SK-N-SH (cell line): ENCODE data around the gene SLC5A1. TPM values are rescaled to one million over a fixed set of nuclear protein-coding genes. Genes with fewer than 3 reads are reported as not detected.

Experiments
- CTCF ChIA-PET: fragments of 300-600, 350-600 bp; formaldehyde crosslinking; extraction: SDS; loops from one replicate; lab custom pipeline; 2021; lab: Yijun Ruan, JAX
- POLR2A ChIA-PET: fragments of 350-600 bp; sonication (Branson Sonifier 250); formaldehyde crosslinking; extraction: SDS; loops from one replicate; lab custom pipeline; 2020; ENCODE audit warnings: antibody characterized with exemption, inconsistent platforms; lab: Yijun Ruan, JAX
- DNase-seq: peaks from one replicate; pipeline ENCODE4 v3.0.0; 2012
- H2AFZ ChIP-seq: fragments of 200-600 bp; sonication (generic); 2 replicates; pipeline ENCODE4 v1.8.1; 2016; ENCODE audit warnings: antibody characterized with exemption, mild to moderate bottlenecking, low read depth
- H3F3A ChIP-seq: fragments of 200-600 bp; sonication (generic); replicated peaks from 2 replicates; pipeline ENCODE3; 2016; ENCODE audit warnings: antibody characterized with exemption, mild to moderate bottlenecking; ENCODE audit not compliant: insufficient read depth
- H3K27ac ChIP-seq, 2 experiments: fragments of 200-500 bp in 1 of 2; fragments of 200-600 bp in 1 of 2; sonication (Bioruptor generic) in 1 of 2; sonication (generic), shearing (Covaris generic) in 1 of 2; 2 replicates each; pipeline versions ENCODE4 v1.5.1 to v1.6.1; 2014 to 2016; ENCODE audit warnings: low read depth in 2 of 2, inconsistent platforms in 1 of 2, low read length in 1 of 2, mild to moderate bottlenecking in 1 of 2, mixed read lengths in 1 of 2
- H3K27me3 ChIP-seq: fragments of 200-600 bp; sonication (generic), shearing (Covaris generic); 2 replicates; pipeline ENCODE4 v1.6.1; 2016; ENCODE audit warnings: mixed run types; ENCODE audit not compliant: insufficient read depth
- H3K36me3 ChIP-seq, 2 experiments: fragments of 200-500 bp in 1 of 2; fragments of 200-600 bp in 1 of 2; sonication (Bioruptor generic) in 1 of 2; sonication (generic) in 1 of 2; replicated peaks in 1 of 2; 2 replicates each; pipeline versions ENCODE3 to v1.5.1; 2014 to 2016; ENCODE audit warnings: low read length in 1 of 2, mild to moderate bottlenecking in 1 of 2; ENCODE audit not compliant: insufficient read depth in 2 of 2, control insufficient read depth in 1 of 2
- H3K4me1 ChIP-seq, 2 experiments: fragments of 200-500 bp in 1 of 2; fragments of 200-600 bp in 1 of 2; sonication (Bioruptor generic) in 1 of 2; sonication (generic), shearing (Covaris generic) in 1 of 2; 2 replicates each; pipeline versions ENCODE4 v1.5.1 to v1.6.1; 2014 to 2016; ENCODE audit warnings: low read depth in 1 of 2, low read length in 1 of 2, mixed run types in 1 of 2; ENCODE audit not compliant: insufficient read depth in 2 of 2, control insufficient read depth in 1 of 2
- H3K4me2 ChIP-seq: fragments of 200-600 bp; sonication (generic), shearing (Covaris generic); 2 replicates; pipeline ENCODE4 v1.6.1; 2017; ENCODE audit warnings: mixed run types
- H3K4me3 ChIP-seq, 2 experiments: fragments of 200-500 bp in 1 of 2; fragments of 200-600 bp in 1 of 2; sonication (Bioruptor generic) in 1 of 2; sonication (generic), shearing (Covaris generic) in 1 of 2; 2 replicates each; pipeline versions ENCODE4 v1.5.1 to v1.8.1; 2014 to 2016; ENCODE audit warnings: low read depth in 2 of 2, inconsistent platforms in 1 of 2, low read length in 1 of 2, mild to moderate bottlenecking in 1 of 2, mixed read lengths in 1 of 2, moderate library complexity in 1 of 2
- H3K79me2 ChIP-seq: fragments of 200-600 bp; sonication (generic); 2 replicates; pipeline ENCODE4 v1.8.1; 2017; ENCODE audit warnings: mild to moderate bottlenecking; ENCODE audit not compliant: insufficient read depth
- H3K9ac ChIP-seq: fragments of 200-600 bp; sonication (generic); 2 replicates; pipeline ENCODE4 v1.6.1; 2017; ENCODE audit warnings: mixed run types
- H3K9me2 ChIP-seq: fragments of 200-600 bp; sonication (generic); 2 replicates; pipeline ENCODE4 v1.6.1; 2017; ENCODE audit warnings: mixed run types
- H3K9me3 ChIP-seq: fragments of 200-600 bp; sonication (generic); 2 replicates; pipeline ENCODE4 v1.6.1; 2017; ENCODE audit warnings: mixed run types, mild to moderate bottlenecking, moderate library complexity
- H4K20me1 ChIP-seq: fragments of 200-600 bp; sonication (generic); 2 replicates; pipeline ENCODE4 v1.6.1; 2017; ENCODE audit warnings: mild to moderate bottlenecking, mixed run types; ENCODE audit not compliant: insufficient read depth
- CTCF ChIP-seq: fragments of 200-600 bp; sonication (generic); IDR thresholded peaks from 2 replicates; pipeline ENCODE4 v1.6.1; 2017; ENCODE audit warnings: antibody characterized with exemption, mild to moderate bottlenecking, moderate library complexity
- EZH2phosphoT487 ChIP-seq: fragments of 200-600 bp; sonication (generic); IDR thresholded peaks from 2 replicates; pipeline ENCODE4 v1.6.1; 2017; ENCODE audit warnings: low read depth, mixed run types, mild to moderate bottlenecking, antibody characterized with exemption, moderate library complexity, borderline replicate concordance
- FOXM1 ChIP-seq: IDR thresholded peaks from 2 replicates; pipeline ENCODE4 v1.4.0; 2012; ENCODE audit warnings: low read depth, mild to moderate bottlenecking
- IRF3 ChIP-seq: fragments of 150-350 bp; IDR thresholded peaks from 2 replicates; pipeline ENCODE4 v1.6.1; 2016; ENCODE audit warnings: mild to moderate bottlenecking, low read depth, low read length
- JUND ChIP-seq: IDR thresholded peaks from 2 replicates; pipeline ENCODE4 v1.4.0; 2012
- NFIC ChIP-seq: IDR thresholded peaks from 2 replicates; pipeline ENCODE4 v1.4.0; 2012; ENCODE audit warnings: borderline replicate concordance
- PBX3 ChIP-seq: IDR thresholded peaks from 2 replicates; pipeline ENCODE4; 2012
- RCOR1 ChIP-seq: fragments of 150-350 bp; IDR thresholded peaks from 2 replicates; pipeline ENCODE4 v1.6.1; 2017; ENCODE audit warnings: antibody characterized with exemption, low read length
- RFX5 ChIP-seq: IDR thresholded peaks from 2 replicates; pipeline ENCODE4 v1.6.1; 2012; ENCODE audit warnings: mild to moderate bottlenecking, improper control_type of control experiment, low read length
- RXRA ChIP-seq: IDR thresholded peaks from 2 replicates; pipeline ENCODE4 v1.4.0; 2012; ENCODE audit warnings: low read depth, mild to moderate bottlenecking, borderline replicate concordance
- SMC3 ChIP-seq: IDR thresholded peaks from 2 replicates; pipeline ENCODE4 v1.6.1; 2012; ENCODE audit warnings: low read depth, low read length, improper control_type of control experiment
- TAF1 ChIP-seq: IDR thresholded peaks from 2 replicates; pipeline ENCODE4 v1.6.1; 2012; ENCODE audit warnings: low read depth, mild to moderate bottlenecking, low read length, moderate library complexity, borderline replicate concordance
- TCF12 ChIP-seq: IDR thresholded peaks from 2 replicates; pipeline ENCODE4 v1.4.0; 2012
- TEAD4 ChIP-seq: IDR thresholded peaks from 2 replicates; pipeline ENCODE4 v1.4.0; 2012; ENCODE audit warnings: mild to moderate bottlenecking, borderline replicate concordance; ENCODE audit not compliant: insufficient read depth
- USF2 ChIP-seq: fragments of 150-350 bp; IDR thresholded peaks from 2 replicates; pipeline ENCODE4 v1.6.1; 2017; ENCODE audit warnings: antibody characterized with exemption, low read length, low read depth, borderline replicate concordance
- WGBS: methylation state at CpG from one replicate; pipeline ENCODE4 v1.1.6; 2017; ENCODE audit warnings: low lambda C conversion rate; 5-methylcytosine and 5-hydroxymethylcytosine counted together
- polyA plus RNA-seq, 3 experiments: library from polyadenylated mRNA; depleted of rRNA; stranded (reverse); fragments of >200 nt; gene quantifications; 2 replicates each; pipeline ENCODE4 v1.2.3, GENCODE V29; 2012
- TF ChIP-seq, protein P1 (sequence below): IDR thresholded peaks from 2 replicates; pipeline ENCODE4 v1.4.0; 2012; ENCODE audit warnings: low read depth
- TF ChIP-seq, protein P2 (sequence below): IDR thresholded peaks from 2 replicates; pipeline ENCODE4 v1.6.1; 2012; ENCODE audit warnings: mild to moderate bottlenecking, low read depth, low read length, moderate library complexity
- TF ChIP-seq, protein P3 (sequence below): IDR thresholded peaks from 2 replicates; pipeline ENCODE4 v1.4.0; 2012; ENCODE audit warnings: low read depth, borderline replicate concordance

Gene SLC5A1
- polyA plus RNA-seq, 1 of the 3 experiments (the other 2 are of a cell fraction): not detected

DNA sequence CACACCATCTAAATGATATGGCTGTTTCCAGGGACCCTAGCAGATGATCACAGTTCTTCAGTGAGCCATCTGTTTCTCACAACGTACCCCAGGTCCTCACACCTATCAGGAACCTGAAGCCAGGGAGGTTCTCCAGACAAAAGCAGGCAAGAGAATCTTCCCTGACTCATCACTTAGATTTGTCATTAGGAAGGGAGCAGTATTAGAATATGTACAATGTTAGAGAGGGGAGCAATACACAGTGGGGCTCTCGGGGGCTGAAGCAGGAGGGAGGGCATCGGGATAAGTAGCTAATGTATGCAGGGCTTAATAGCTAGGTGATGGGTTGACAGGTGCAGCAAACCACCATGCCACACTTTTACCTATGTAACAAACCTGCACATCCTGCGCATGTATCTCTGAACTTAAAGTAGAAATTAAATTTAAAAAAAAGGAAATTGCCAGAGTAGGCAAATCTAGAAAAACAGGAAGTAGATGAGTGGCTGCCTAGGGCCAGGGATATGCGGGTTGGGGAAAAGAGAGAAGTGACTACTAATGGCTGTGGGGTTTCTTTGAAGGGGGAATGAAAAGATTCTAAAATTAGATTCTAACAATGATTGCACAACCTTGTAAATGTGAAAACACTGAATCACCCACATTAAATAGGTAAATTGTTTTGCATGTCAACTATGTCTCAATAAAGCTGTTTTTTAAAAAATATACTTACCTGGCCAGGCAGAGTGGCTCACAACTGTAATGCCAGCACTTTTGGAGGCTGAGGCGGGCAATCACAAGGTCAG, 101.6 kb downstream of the SLC5A1 start:
- Histone ChIP-seq H3K27ac (no peak overlapping the region), H3K4me1 (no peaks in the 10 kb centered on the region), H3K27me3 (no peaks in the 10 kb centered on the region), H3K79me2 (no peaks in the 10 kb centered on the region), H3K36me3 (no peaks in the 10 kb centered on the region), H4K20me1 (no peaks in the 10 kb centered on the region), H3K9ac (no peak overlapping the region), H3F3A (no peaks in the 10 kb centered on the region), H2AFZ (no peak overlapping the region), H3K4me3 (no peak overlapping the region), H3K4me2 (no peak overlapping the region), H3K9me3 (no peaks in the 10 kb centered on the region), H3K9me2 (no peaks in the 10 kb centered on the region)
- 44% methylated on average over 6 of the region's 6 CpGs for WGBS
- ChIA-PET POLR2A (no interaction called here), CTCF (interaction anchor here (1.4 kb wide), 1 partner anchor 121 kb away, joined by 4 read pairs; no protein-coding TSS in a partner anchor)
- TF ChIP-seq FOXM1 (no peak), TCF12 (no peak), SMC3 (no peak), TAF1 (no peak), TEAD4 (no peak), PBX3 (no peak), CTCF (no peak), IRF3 (no peak), RFX5 (no peak), USF2 (no peak), JUND (no peak), RXRA (no peak), RCOR1 (no peak), NFIC (no peak), EZH2phosphoT487 (no peak)
- TF ChIP-seq, protein P1, sequence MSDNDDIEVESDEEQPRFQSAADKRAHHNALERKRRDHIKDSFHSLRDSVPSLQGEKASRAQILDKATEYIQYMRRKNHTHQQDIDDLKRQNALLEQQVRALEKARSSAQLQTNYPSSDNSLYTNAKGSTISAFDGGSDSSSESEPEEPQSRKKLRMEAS: no peak
- TF ChIP-seq, protein P2, sequence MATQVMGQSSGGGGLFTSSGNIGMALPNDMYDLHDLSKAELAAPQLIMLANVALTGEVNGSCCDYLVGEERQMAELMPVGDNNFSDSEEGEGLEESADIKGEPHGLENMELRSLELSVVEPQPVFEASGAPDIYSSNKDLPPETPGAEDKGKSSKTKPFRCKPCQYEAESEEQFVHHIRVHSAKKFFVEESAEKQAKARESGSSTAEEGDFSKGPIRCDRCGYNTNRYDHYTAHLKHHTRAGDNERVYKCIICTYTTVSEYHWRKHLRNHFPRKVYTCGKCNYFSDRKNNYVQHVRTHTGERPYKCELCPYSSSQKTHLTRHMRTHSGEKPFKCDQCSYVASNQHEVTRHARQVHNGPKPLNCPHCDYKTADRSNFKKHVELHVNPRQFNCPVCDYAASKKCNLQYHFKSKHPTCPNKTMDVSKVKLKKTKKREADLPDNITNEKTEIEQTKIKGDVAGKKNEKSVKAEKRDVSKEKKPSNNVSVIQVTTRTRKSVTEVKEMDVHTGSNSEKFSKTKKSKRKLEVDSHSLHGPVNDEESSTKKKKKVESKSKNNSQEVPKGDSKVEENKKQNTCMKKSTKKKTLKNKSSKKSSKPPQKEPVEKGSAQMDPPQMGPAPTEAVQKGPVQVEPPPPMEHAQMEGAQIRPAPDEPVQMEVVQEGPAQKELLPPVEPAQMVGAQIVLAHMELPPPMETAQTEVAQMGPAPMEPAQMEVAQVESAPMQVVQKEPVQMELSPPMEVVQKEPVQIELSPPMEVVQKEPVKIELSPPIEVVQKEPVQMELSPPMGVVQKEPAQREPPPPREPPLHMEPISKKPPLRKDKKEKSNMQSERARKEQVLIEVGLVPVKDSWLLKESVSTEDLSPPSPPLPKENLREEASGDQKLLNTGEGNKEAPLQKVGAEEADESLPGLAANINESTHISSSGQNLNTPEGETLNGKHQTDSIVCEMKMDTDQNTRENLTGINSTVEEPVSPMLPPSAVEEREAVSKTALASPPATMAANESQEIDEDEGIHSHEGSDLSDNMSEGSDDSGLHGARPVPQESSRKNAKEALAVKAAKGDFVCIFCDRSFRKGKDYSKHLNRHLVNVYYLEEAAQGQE: no peak
- TF ChIP-seq, protein P3, sequence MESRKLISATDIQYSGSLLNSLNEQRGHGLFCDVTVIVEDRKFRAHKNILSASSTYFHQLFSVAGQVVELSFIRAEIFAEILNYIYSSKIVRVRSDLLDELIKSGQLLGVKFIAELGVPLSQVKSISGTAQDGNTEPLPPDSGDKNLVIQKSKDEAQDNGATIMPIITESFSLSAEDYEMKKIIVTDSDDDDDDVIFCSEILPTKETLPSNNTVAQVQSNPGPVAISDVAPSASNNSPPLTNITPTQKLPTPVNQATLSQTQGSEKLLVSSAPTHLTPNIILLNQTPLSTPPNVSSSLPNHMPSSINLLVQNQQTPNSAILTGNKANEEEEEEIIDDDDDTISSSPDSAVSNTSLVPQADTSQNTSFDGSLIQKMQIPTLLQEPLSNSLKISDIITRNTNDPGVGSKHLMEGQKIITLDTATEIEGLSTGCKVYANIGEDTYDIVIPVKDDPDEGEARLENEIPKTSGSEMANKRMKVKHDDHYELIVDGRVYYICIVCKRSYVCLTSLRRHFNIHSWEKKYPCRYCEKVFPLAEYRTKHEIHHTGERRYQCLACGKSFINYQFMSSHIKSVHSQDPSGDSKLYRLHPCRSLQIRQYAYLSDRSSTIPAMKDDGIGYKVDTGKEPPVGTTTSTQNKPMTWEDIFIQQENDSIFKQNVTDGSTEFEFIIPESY: no peak
- no peak for DNase-seq
